Measurements from ENCODE around the gene KMT2B.
A peak's percentile ranks its signal among the peaks of the same experiment; 100 is the strongest.

The KMT2B gene

GRCh38 chr19:35727053-35727955 is 9.5 kb downstream of the KMT2B start:
- no peak for DNase-seq (ENCODE audit: low read depth)

GRCh38 chr19:35727956-35728706 is 10.3 kb downstream of the KMT2B start:
- no peak for DNase-seq (ENCODE audit: low read depth)

DNA sequence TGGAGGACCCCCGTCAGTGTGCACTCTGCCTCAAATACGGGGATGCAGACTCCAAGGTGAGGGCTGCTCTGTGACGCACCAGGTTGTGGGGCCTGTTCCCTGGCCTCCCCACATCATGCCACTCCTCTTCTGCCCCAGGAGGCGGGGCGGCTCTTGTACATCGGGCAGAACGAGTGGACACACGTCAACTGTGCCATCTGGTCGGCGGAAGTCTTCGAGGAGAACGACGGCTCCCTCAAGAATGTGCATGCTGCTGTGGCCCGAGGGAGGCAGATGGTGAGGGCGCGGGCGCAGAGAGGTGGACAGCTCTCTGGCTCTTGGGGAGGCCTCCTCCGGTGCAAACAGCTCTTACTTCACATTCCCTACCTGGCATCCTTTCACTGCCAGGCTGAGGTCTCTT is 11.2 kb downstream of the KMT2B start:
- no peak for DNase-seq (ENCODE audit: low read depth)

GRCh38 chr19:35729763-35730162 is 12.0 kb downstream of the KMT2B start:
- no peak for DNase-seq (ENCODE audit: low read depth)

- no peak for DNase-seq (ENCODE audit: low read depth)
These were observed 12.5 kb downstream of the KMT2B start for GRCh38 chr19:35730326-35730725.

DNA sequence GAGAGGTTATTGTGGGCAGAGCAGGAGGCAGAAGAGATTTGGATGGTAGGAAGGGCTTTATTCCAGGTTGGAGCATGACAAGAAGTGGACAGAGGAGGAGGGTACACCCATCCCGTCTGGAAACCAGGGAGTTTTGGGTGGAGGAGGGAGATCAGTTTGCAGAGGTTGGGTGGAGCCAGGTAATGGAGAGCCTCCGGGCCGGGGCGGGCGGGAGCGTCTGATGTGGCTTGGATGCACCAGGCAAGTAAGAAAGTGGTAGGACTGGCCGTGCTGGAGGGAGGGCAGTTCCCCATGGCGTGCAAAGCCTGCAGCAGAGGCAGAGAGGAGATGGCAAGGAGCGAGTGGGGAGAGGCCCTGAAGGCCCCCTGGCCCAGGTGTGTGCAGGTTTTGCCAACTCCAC is 13.6 kb downstream of the KMT2B start:
- no peak for DNase-seq (ENCODE audit: low read depth)

GRCh38 chr19:35731779-35732405 is 14.1 kb downstream of the KMT2B start:
- DNase-seq (ENCODE audit: low read depth) = no peak

- DNase-seq (ENCODE audit: low read depth) = no peak
These were observed 14.9 kb downstream of the KMT2B start for GRCh38 chr19:35732540-35733179.

DNA sequence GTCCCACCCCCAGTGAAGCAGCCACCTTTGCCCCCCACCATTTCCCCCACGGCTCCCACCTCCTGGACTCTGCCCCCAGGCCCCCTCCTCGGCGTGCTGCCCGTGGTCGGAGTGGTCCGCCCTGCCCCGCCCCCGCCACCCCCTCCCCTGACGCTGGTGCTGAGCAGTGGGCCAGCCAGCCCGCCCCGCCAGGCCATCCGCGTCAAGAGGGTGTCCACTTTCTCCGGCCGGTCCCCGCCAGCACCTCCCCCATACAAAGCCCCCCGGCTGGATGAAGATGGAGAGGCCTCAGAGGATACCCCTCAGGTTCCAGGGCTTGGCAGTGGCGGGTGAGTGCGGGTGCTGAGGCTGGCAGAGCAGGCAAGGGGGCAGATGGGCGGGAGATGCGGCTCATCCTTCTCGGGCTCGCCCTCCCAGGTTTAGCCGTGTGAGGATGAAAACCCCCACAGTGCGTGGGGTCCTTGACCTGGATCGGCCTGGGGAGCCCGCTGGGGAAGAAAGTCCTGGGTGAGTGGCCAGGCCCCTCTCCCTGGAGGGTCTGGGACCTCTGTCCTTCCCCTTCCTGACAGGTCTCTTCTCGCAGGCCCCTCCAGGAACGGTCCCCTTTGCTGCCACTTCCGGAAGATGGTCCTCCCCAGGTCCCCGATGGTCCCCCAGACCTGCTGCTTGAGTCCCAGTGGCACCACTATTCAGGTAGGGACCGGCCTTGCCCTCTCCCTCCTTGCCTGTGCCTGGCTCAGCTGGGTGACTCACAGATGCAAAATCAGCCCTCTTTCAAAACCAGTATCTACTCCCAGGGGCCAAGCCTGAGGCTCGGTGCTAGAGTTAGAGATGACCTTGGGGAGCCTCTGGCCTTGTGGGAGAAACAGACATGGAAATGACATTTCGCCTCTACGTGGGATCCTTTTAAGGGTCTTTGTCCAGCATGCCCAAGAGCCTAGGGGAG is 15.7 kb downstream of the KMT2B start:
- DNase-seq (ENCODE audit: low read depth) = no peak

DNA sequence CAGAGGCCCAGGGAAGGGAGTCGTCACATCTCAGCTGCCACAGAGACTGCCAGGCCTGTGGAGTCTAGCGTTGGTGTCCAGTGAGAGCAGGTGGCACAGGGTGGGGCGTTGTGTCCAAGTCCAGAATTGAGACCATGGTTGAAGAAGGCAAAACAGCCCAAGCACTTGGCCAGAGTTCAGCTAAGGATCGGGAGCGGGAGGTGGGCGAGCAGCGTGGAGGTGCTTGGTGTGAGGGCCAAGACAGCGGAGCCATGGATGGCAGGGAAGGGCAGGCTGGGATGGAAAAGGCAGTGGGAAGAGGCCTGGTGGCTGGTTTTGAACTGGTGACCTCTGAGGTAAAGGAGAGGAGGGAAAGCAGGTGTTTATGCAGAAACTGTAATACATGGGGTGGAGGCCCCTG is 16.5 kb downstream of the KMT2B start:
- no peak for DNase-seq (ENCODE audit: low read depth)

DNA sequence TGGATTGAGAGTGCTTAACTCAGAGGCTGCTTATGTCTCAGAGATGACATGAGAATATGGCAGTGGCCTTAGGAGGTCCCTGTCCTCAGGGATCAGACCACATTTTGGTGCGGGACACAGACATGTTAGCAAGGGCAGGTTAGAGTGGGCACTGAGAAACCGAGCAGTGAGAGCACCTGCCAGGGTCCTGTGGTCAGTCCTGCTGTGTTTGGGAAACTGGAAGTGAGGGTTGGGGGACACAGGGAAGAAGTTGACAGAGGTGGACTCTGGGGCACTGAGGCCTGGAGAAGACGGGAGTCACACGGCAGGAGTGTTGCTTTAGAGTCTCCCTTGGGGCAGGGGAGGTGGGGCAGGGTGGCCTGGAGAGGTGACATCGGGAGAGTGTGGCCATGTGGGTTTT is 17.1 kb downstream of the KMT2B start:
- DNase-seq (ENCODE audit: low read depth) = no peak

GRCh38 chr19:35736913-35737886 is 19.4 kb downstream of the KMT2B start:
- DNase-seq (ENCODE audit: low read depth) = no peak

DNA sequence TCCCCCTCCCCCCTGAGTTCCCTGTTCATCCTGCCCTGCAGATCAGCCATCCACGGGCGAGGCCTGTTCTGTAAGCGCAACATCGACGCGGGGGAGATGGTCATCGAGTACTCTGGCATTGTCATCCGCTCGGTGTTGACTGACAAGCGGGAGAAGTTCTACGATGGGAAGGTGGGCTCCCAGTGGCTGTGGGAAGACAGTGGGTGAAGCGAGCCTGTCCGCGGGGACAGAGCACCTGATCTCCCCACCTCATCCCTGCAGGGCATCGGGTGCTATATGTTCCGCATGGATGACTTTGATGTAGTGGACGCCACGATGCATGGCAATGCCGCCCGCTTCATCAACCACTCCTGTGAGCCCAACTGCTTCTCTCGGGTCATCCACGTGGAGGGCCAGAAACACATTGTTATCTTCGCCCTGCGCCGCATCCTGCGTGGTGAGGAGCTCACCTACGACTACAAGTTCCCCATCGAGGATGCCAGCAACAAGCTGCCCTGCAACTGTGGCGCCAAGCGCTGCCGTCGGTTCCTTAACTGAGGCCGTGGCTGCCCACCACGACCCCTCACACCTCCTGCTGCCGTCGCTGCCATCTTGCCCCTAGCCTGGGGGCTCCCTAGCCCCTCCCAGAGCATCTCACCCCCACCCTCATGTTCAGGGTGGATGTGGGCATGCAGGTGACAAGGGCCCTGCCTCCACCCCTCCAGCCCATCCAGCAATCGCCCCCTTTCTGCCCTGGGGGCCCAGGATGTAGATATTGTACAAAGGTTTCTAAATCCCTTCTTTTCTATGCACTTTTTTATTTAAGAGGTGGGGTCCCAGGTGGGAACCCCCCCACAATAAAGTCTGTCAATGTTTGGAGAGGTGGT is 20.5 kb downstream of the KMT2B start:
- no peak for DNase-seq (ENCODE audit: low read depth)

GRCh38 chr19:35738887-35739229 is 21.1 kb downstream of the KMT2B start:
- DNase-seq (ENCODE audit: low read depth) = no peak

DNA sequence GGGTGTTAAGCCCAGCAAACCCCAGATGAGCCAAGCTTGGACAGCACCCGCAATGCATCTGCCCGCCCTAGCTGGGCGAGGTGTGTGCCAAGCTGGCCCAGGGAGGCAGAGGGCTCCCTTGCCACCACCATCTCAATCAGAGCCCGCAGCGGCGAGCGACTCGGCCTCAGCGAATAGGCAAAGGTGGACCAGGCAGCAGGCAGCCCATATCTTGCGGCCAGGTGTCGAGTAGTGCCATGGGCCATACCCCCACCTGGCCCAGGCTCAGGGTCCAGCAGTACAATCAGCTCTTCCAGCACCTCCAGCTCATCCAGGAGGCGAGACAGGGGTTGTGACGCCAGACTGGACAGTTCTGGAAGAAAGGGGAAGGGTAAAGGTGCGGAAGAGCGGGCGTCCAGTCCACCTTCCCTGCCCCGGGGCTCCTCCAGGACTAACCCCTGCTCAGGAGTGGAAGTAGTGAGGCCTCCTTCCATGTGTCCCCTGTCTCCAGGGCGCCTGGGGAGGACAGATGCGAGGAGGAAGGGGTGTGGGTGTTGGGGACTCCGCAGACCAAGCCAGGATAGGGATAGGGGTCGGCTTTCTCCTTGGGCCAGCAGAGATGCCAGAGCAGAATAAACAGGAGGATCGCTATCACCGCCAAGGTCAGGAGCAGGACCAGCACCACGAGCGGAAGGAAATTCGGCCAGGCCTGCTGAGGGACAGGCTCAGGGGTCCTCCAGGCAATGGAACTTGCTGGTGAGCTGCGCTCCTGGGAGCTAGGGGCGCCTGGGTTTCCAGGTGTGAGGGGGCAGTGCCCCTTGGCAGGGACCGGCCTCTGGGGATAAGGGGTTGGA is 21.7 kb downstream of the KMT2B start:
- no peak for DNase-seq (ENCODE audit: low read depth)

GRCh38 chr19:35740108-35740422 is 22.3 kb downstream of the KMT2B start:
- no peak for DNase-seq (ENCODE audit: low read depth)

- peak; percentile 97 for DNase-seq (ENCODE audit: low read depth)
These were observed 22.8 kb downstream of the KMT2B start for GRCh38 chr19:35740423-35741202.

DNA sequence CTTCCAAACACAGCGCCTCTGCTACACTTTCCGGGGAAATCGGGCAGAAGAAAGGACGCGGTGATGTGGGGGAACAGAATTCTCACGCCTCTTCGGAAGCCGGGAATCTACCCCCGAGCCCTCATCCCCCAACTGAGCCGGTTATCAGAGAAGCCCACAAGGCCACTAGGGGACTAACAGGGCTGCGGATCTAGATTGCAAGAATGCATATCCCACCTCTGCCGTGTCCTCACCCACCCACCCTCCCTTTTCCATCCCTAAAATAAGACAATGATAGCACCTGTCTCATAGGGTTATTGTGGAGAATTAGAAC is 23.4 kb downstream of the KMT2B start:
- DNase-seq (ENCODE audit: low read depth) = no peak

Data from fibroblast of gingiva (primary cell).